Nephron (organoid): ENCODE results near the gene SH2B3.

Experiments used
- H3K27ac Mint-ChIP-seq, 3 experiments: 2 replicates each; pipeline ENCODE4 v1.8.0; 2020; ENCODE audit warnings: mixed read lengths in 3 of 3, mild to moderate bottlenecking in 2 of 3, moderate library complexity in 1 of 3
- H3K27me3 Mint-ChIP-seq: 2 replicates; pipeline ENCODE4 v1.8.0; 2021; ENCODE audit warnings: low read depth, mild to moderate bottlenecking, moderate library complexity, mixed read lengths
- H3K36me3 Mint-ChIP-seq: 2 replicates; pipeline ENCODE4 v1.8.0; 2020; ENCODE audit warnings: low read depth, mixed read lengths
- H3K4me1 Mint-ChIP-seq: 2 replicates; pipeline ENCODE4 v1.8.0; 2020; ENCODE audit warnings: mixed read lengths
- H3K4me3 Mint-ChIP-seq, 3 experiments: 2 replicates each; pipeline ENCODE4 v1.8.0; 2020; ENCODE audit warnings: mild to moderate bottlenecking in 3 of 3, mixed read lengths in 3 of 3, moderate library complexity in 2 of 3
- H3K9me3 Mint-ChIP-seq: 2 replicates; pipeline ENCODE4 v1.8.0; 2020; ENCODE audit warnings: mixed read lengths
- TF ChIP-seq, protein P1 (sequence below), 3 experiments: fragments of 200-600 bp; sonication (generic); IDR thresholded peaks; one replicate each; pipeline ENCODE4 v1.5.0; 2021; ENCODE audit warnings: antibody characterized with exemption in 3 of 3; ENCODE audit not compliant: unreplicated experiment in 3 of 3

Gene SH2B3

DNA sequence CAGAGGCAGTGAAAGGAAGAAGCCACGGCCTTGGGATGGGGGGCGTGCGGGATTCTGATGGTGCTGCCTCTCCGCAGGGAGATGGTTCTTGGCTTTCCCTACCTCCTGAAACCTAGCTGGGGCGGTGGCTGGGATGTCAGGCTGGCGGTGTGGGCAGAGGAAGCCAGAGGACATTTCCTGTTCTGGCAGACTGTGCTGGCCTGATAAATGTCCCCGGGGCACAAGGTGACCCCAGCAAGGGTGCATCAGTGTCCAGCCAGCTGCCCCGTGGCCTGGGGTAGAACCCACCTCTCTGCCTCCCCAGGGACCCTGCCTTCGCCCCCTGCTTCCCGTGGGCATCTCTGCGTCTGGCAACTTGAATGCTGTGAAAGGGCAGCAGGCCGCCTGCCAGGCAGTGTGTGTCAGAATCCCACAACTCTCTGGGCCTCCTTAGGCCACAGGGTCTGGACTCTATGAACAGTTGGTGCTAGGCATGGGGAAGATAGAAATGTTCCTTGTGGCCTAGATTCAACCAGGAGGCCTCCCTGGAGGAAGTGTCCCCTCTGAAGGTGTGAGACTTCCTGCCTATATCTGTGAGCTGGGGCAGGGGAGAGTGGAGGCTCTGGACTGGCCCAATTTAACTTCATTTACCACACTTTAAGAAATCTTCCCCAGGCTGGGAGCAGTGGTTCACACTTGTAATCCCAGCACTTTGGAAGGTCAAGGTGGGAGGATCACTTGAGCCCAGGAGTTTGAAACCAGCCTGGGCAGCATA lies 4.9 kb downstream of the SH2B3 start:
- H3K36me3 Mint-ChIP-seq, result no peaks in the 10 kb centered on the region
- H3K4me1 Mint-ChIP-seq, result peaks cover 34% of the 10 kb centered on the region
- peak overlapping the region in 2 of 3 experiments; percentile 44 to 74 for H3K27ac Mint-ChIP-seq
- TF ChIP-seq, protein P1, sequence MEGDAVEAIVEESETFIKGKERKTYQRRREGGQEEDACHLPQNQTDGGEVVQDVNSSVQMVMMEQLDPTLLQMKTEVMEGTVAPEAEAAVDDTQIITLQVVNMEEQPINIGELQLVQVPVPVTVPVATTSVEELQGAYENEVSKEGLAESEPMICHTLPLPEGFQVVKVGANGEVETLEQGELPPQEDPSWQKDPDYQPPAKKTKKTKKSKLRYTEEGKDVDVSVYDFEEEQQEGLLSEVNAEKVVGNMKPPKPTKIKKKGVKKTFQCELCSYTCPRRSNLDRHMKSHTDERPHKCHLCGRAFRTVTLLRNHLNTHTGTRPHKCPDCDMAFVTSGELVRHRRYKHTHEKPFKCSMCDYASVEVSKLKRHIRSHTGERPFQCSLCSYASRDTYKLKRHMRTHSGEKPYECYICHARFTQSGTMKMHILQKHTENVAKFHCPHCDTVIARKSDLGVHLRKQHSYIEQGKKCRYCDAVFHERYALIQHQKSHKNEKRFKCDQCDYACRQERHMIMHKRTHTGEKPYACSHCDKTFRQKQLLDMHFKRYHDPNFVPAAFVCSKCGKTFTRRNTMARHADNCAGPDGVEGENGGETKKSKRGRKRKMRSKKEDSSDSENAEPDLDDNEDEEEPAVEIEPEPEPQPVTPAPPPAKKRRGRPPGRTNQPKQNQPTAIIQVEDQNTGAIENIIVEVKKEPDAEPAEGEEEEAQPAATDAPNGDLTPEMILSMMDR (IDR thresholded peaks at IDR 0.05; ENCODE audit: unreplicated experiment in 3 of 3), result no peak
- no peaks in the 10 kb centered on the region for H3K27me3 Mint-ChIP-seq
- H3K9me3 Mint-ChIP-seq, result no peaks in the 10 kb centered on the region
- H3K4me3 Mint-ChIP-seq, result no peak overlapping the region

GRCh38 chr12:111411185-111411764 lies 5.6 kb downstream of the SH2B3 start:
- TF ChIP-seq, protein P1 (IDR thresholded peaks at IDR 0.05; ENCODE audit: unreplicated experiment in 3 of 3), result no peak
- H3K27me3 Mint-ChIP-seq, result no peaks in the 10 kb centered on the region
- peaks cover 34% of the 10 kb centered on the region for H3K4me1 Mint-ChIP-seq
- no peak overlapping the region for H3K4me3 Mint-ChIP-seq
- no peaks in the 10 kb centered on the region for H3K36me3 Mint-ChIP-seq
- H3K9me3 Mint-ChIP-seq, result no peaks in the 10 kb centered on the region
- H3K27ac Mint-ChIP-seq, result no peak overlapping the region

- Mint-ChIP-seq H3K9me3 (no peaks in the 10 kb centered on the region), H3K4me1 (peaks cover 28% of the 10 kb centered on the region), H3K4me3 (peak overlapping the region in 1 of 3 experiments; percentile 33), H3K27me3 (no peaks in the 10 kb centered on the region), H3K36me3 (no peaks in the 10 kb centered on the region), H3K27ac (peak overlapping the region; percentile 75 to 76 (median 75))
- TF ChIP-seq, protein P1 (IDR thresholded peaks at IDR 0.05; ENCODE audit: unreplicated experiment in 3 of 3), result no peak
Measured at GRCh38 chr12:111412007-111412829, 6.5 kb downstream of the SH2B3 start.

- TF ChIP-seq, protein P1 (IDR thresholded peaks at IDR 0.05; ENCODE audit: unreplicated experiment in 3 of 3), result no peak
- Mint-ChIP-seq H3K36me3 (no peaks in the 10 kb centered on the region), H3K27me3 (no peaks in the 10 kb centered on the region), H3K4me3 (peak overlapping the region in 1 of 3 experiments; percentile 2), H3K27ac (peak overlapping the region; percentile 51 to 76 (median 75)), H3K9me3 (no peaks in the 10 kb centered on the region), H3K4me1 (peaks cover 22% of the 10 kb centered on the region)
Measured at GRCh38 chr12:111412830-111413441, 7.2 kb downstream of the SH2B3 start.

DNA sequence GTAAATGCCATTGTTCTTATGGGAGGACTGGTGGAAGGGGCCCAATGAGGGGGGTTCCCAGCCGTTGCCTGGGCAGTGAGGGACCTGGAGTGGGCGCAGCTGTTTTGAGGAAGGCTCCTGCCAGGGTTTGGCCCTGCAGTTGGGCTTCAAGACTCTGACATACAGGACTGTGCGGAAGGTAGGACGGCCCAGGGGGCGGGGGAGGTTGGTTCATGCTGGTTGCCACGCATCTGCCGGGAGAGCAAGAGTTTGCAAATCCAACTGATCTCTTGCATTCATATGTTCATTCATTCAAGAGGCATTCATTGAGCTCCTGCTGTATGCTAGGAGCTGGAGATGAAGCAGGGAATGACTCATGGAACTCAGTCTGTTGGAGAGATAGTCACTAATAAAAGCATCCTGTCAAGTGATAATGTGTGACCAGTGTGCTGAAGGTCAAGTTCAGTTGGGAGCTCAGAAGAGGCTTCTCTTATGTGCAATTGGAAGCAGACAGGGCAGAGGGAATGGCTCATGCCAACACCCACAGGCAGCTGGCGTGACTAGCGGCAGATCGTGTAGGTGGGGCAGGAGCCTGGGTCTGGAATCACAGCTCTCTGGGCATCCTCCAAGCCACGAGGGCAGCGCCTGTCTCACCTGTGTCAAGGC lies 7.8 kb downstream of the SH2B3 start:
- TF ChIP-seq, protein P1 (IDR thresholded peaks at IDR 0.05; ENCODE audit: unreplicated experiment in 3 of 3), result no peak

More for the DNA sequence above, 7.8 kb downstream of the SH2B3 start:
- Mint-ChIP-seq H3K36me3 (no peaks in the 10 kb centered on the region), H3K4me1 (peaks cover 20% of the 10 kb centered on the region), H3K27ac (peak overlapping the region in 2 of 3 experiments; percentile 51 to 75), H3K27me3 (no peaks in the 10 kb centered on the region), H3K9me3 (no peaks in the 10 kb centered on the region), H3K4me3 (no peak overlapping the region)
